HEK293T (cell line): ENCODE measurements around the gene CCDC51.

Experiments
- CTCF ChIA-PET: fragments of 350-600 bp; formaldehyde crosslinking; extraction: SDS; loops from one replicate; lab custom pipeline; 2021; ENCODE audit warnings: antibody characterized with exemption, inconsistent platforms; lab: Yijun Ruan, JAX
- POLR2A ChIA-PET: fragments of 350-600 bp; formaldehyde crosslinking; extraction: SDS; loops from one replicate; lab custom pipeline; 2020; ENCODE audit warnings: antibody characterized with exemption, inconsistent platforms; lab: Yijun Ruan, JAX
- DNase-seq: peaks from one replicate; pipeline ENCODE4 v3.0.0; 2012; ENCODE audit warnings: mixed read lengths; ENCODE audit errors: extremely low spot score
- ARNT ChIP-seq: fragments of 450-650 bp; IDR thresholded peaks from 2 replicates; pipeline ENCODE4 v1.6.1; 2017; ENCODE audit warnings: mild to moderate bottlenecking
- BHLHE40 ChIP-seq: fragments of 450-650 bp; IDR thresholded peaks from 2 replicates; pipeline ENCODE4 v1.6.1; 2016; ENCODE audit warnings: mild to moderate bottlenecking, moderate library complexity, borderline replicate concordance
- CTBP1 ChIP-seq: fragments of 450-650 bp; IDR thresholded peaks from 2 replicates; pipeline ENCODE4 v1.6.1; 2016; ENCODE audit warnings: borderline replicate concordance
- ELF4 ChIP-seq: fragments of 450-650 bp; IDR thresholded peaks from 2 replicates; pipeline ENCODE4 v1.6.1; 2017; ENCODE audit warnings: antibody characterized with exemption
- FOXA1 ChIP-seq: fragments of 450-650 bp; IDR thresholded peaks from 2 replicates; pipeline ENCODE4 v1.6.1; 2016; ENCODE audit warnings: mild to moderate bottlenecking
- FOXK2 ChIP-seq: fragments of 450-650 bp; IDR thresholded peaks from 2 replicates; pipeline ENCODE4 v1.6.1; 2016; ENCODE audit warnings: mild to moderate bottlenecking
- FOXM1 ChIP-seq: fragments of 450-650 bp; IDR thresholded peaks from 2 replicates; pipeline ENCODE4 v1.6.1; 2017; ENCODE audit warnings: mild to moderate bottlenecking, borderline replicate concordance
- HDGF ChIP-seq: fragments of 450-650 bp; IDR thresholded peaks from 2 replicates; pipeline ENCODE4 v1.6.1; 2017; ENCODE audit warnings: antibody characterized with exemption, borderline replicate concordance
- L3MBTL2 ChIP-seq: fragments of 450-650 bp; conservative IDR thresholded peaks from 2 replicates; pipeline ENCODE4 v1.6.1; 2016; ENCODE audit warnings: mild to moderate bottlenecking
- LEF1 ChIP-seq: fragments of 450-650 bp; IDR thresholded peaks from 2 replicates; pipeline ENCODE4 v1.6.1; 2017; ENCODE audit warnings: mild to moderate bottlenecking, borderline replicate concordance
- NFRKB ChIP-seq: fragments of 450-650 bp; IDR thresholded peaks from 2 replicates; pipeline ENCODE4 v1.6.1; 2016; ENCODE audit warnings: mild to moderate bottlenecking, moderate library complexity
- PKNOX1 ChIP-seq: fragments of 450-650 bp; IDR thresholded peaks from 2 replicates; pipeline ENCODE4 v1.6.1; 2016
- SP1 ChIP-seq: fragments of 450-650 bp; IDR thresholded peaks from 2 replicates; pipeline ENCODE4 v1.6.1; 2017
- SUZ12 ChIP-seq: fragments of 450-650 bp; IDR thresholded peaks from 2 replicates; pipeline ENCODE4 v1.6.1; 2016; ENCODE audit warnings: mild to moderate bottlenecking
- TARDBP ChIP-seq: fragments of 450-650 bp; IDR thresholded peaks from 2 replicates; pipeline ENCODE4 v1.6.1; 2016
- ZNF384 ChIP-seq: fragments of 450-650 bp; IDR thresholded peaks from 2 replicates; pipeline ENCODE4 v1.6.1; 2016

The CCDC51 gene

GRCh38 chr3:48422681-48423080 is 17.2 kb downstream of the CCDC51 start:
- CTCF ChIA-PET, result interaction anchor here (1.4 to 1.8 kb wide), 2 partner anchors 13 to 22 kb away, joined by 6 to 7 read pairs; no protein-coding TSS in a partner anchor
- TF ChIP-seq LEF1, result no peak
- no peak for DNase-seq
- POLR2A ChIA-PET, result interaction anchor here (0.7 kb wide), 1 partner anchor 50 kb away, joined by 3 read pairs; no protein-coding TSS in a partner anchor

- ChIA-PET CTCF (interaction anchor here (1.4 to 1.8 kb wide), 2 partner anchors 14 to 22 kb away, joined by 6 to 7 read pairs; no protein-coding TSS in a partner anchor), POLR2A (interaction anchor here (0.7 kb wide), 1 partner anchor 50 kb away, joined by 3 read pairs; no protein-coding TSS in a partner anchor)
- no peak for DNase-seq
- TF ChIP-seq FOXM1, result no peak
- no peak for TF ChIP-seq NFRKB
- no peak for TF ChIP-seq L3MBTL2
- TF ChIP-seq FOXA1, result no peak
- no peak for TF ChIP-seq CTBP1
- TF ChIP-seq PKNOX1, result no peak
- no peak for TF ChIP-seq SUZ12
- TF ChIP-seq ELF4, result no peak
- TF ChIP-seq BHLHE40, result no peak
- no peak for TF ChIP-seq TARDBP
- TF ChIP-seq HDGF, result no peak
- no peak for TF ChIP-seq LEF1
Observed at GRCh38 chr3:48422272-48422671, 17.6 kb downstream of the CCDC51 start.

GRCh38 chr3:48420561-48420960 is 19.4 kb downstream of the CCDC51 start:
- DNase-seq, result no peak
- CTCF ChIA-PET, result interaction anchor here (3.4 kb wide), 1 partner anchor 15 kb away, joined by 20 read pairs; no protein-coding TSS in a partner anchor
- no peak for TF ChIP-seq ELF4
- TF ChIP-seq SUZ12, result no peak
- TF ChIP-seq NFRKB, result no peak
- TF ChIP-seq FOXK2, result no peak
- TF ChIP-seq FOXM1, result no peak
- no peak for TF ChIP-seq TARDBP
- no peak for TF ChIP-seq ZNF384
- TF ChIP-seq ARNT, result no peak
- no peak for TF ChIP-seq CTBP1
- no peak for TF ChIP-seq SP1
- no peak for TF ChIP-seq FOXA1
- TF ChIP-seq BHLHE40, result no peak
- TF ChIP-seq HDGF, result no peak
- TF ChIP-seq PKNOX1, result no peak
- POLR2A ChIA-PET, result no interaction called here

- ChIA-PET CTCF (interaction anchor here (3.4 kb wide), 1 partner anchor 16 kb away, joined by 20 read pairs; no protein-coding TSS in a partner anchor), POLR2A (interaction anchor here (0.8 to 1.5 kb wide), 3 partner anchors 9 to 20 kb away, joined by 3 to 7 read pairs (median 3); partner anchors contain the start of gene CCDC51)
- TF ChIP-seq L3MBTL2 (no peak), BHLHE40 (no peak), ARNT (no peak), ELF4 (no peak), NFRKB (no peak), SP1 (no peak), FOXA1 (no peak), HDGF (no peak), PKNOX1 (no peak), CTBP1 (no peak), LEF1 (no peak), FOXM1 (no peak), ZNF384 (no peak), FOXK2 (no peak), SUZ12 (no peak)
- no peak for DNase-seq
Observed at GRCh38 chr3:48419597-48419996, 20.3 kb downstream of the CCDC51 start.

GRCh38 chr3:48419149-48419548 is 20.8 kb downstream of the CCDC51 start:
- no peak for TF ChIP-seq ZNF384
- no peak for TF ChIP-seq SUZ12
- no peak for TF ChIP-seq FOXA1
- no peak for TF ChIP-seq NFRKB
- TF ChIP-seq PKNOX1, result no peak
- TF ChIP-seq L3MBTL2, result no peak
- no peak for TF ChIP-seq FOXK2
- TF ChIP-seq CTBP1, result no peak
- TF ChIP-seq ELF4, result no peak
- TF ChIP-seq FOXM1, result no peak
- no peak for TF ChIP-seq ARNT
- no peak for TF ChIP-seq SP1
- ChIA-PET POLR2A (interaction anchor here (0.8 to 1.5 kb wide), 3 partner anchors 9 to 20 kb away, joined by 3 to 7 read pairs (median 3); partner anchors contain the start of gene CCDC51), CTCF (interaction anchor here (3.4 kb wide), 1 partner anchor 17 kb away, joined by 20 read pairs; no protein-coding TSS in a partner anchor)
- DNase-seq, result no peak
